ENCODE results near the gene C12orf75.

Gene C12orf75

GRCh38 chr12:105330931-105331804 is 677 bp downstream of the C12orf75 start:
- peaks cover 25% of the 10 kb centered on the region for H3K4me1 ChIP-seq (ENCODE audit: control insufficient read depth, insufficient read depth, low read length)
- no peaks in the 10 kb centered on the region for H3K36me3 ChIP-seq (ENCODE audit: control insufficient read depth in 2 of 2, insufficient read depth in 1 of 2, low read length in 2 of 2)
- ChIA-PET POLR2A (interaction anchor here (0.9 to 1.5 kb wide), 2 partner anchors 14 to 224 kb away, joined by 3 read pairs; partner anchors contain the start of gene WASHC4), CTCF (interaction anchor here (0.8 to 1.3 kb wide), 3 partner anchors 10 to 53 kb away, joined by 3 read pairs; no protein-coding TSS in a partner anchor)
- no peaks in the 10 kb centered on the region for H3K9me3 ChIP-seq (ENCODE audit: control insufficient read depth, insufficient read depth, low read depth, low read length)
- H3K27ac ChIP-seq (ENCODE audit: extremely low read depth, low read depth, low read length) = peak overlapping the region; percentile 49; the same call in 1 of the 2 replicates
- peak overlapping the region; percentile 77 for H3K4me3 ChIP-seq (ENCODE audit: low read depth, low read length)
- TF ChIP-seq KLF10 (tag by site-specific recombination; IDR thresholded peaks at IDR 0.05) (no peak), GLIS1 (tag by site-specific recombination; IDR thresholded peaks at IDR 0.05) (peak; percentile 31; the same call in 1 of the 2 replicates), TSHZ1 (tag by site-specific recombination; IDR thresholded peaks at IDR 0.05; ENCODE audit: borderline replicate concordance) (no peak), KLF17 (tag by site-specific recombination; IDR thresholded peaks at IDR 0.05) (no peak), REPIN1 (tag by site-specific recombination; IDR thresholded peaks at IDR 0.05; ENCODE audit: low read depth) (no peak), PRDM10 (tag by site-specific recombination; IDR thresholded peaks at IDR 0.05) (peak; percentile 52; the same call in 1 of the 2 replicates), ZNF416 (tag by site-specific recombination; IDR thresholded peaks at IDR 0.05) (no peak), ZIC2 (tag by site-specific recombination; IDR thresholded peaks at IDR 0.05) (0 out of 2 replicates have a peak, but pooled peaks have one; percentile 34), ZNF571 (tag by site-specific recombination; IDR thresholded peaks at IDR 0.05) (no peak), CTCF (tag by site-specific recombination; IDR thresholded peaks at IDR 0.05) (peak; percentile 43), ZNF362 (tag by site-specific recombination; IDR thresholded peaks at IDR 0.05) (no peak), ZNF169 (tag by site-specific recombination; IDR thresholded peaks at IDR 0.05) (no peak), SCRT2 (tag by site-specific recombination; IDR thresholded peaks at IDR 0.05) (no peak), PRDM6 (tag by site-specific recombination; IDR thresholded peaks at IDR 0.05) (no peak), ZNF596 (tag by site-specific recombination; IDR thresholded peaks at IDR 0.05) (no peak), ZBTB26 (tag by site-specific recombination; optimal IDR thresholded peaks at IDR 0.05) (peak; percentile 61), ZNF433 (tag by site-specific recombination; IDR thresholded peaks at IDR 0.05; ENCODE audit: low read depth) (no peak), PATZ1 (tag by site-specific recombination; IDR thresholded peaks at IDR 0.05) (peak; percentile 72), EGR2 (tag by site-specific recombination; IDR thresholded peaks at IDR 0.05; ENCODE audit: low read depth) (peak; percentile 33; the same call in 1 of the 2 replicates)
